Measurements from ENCODE around the gene BBS10.
"Not testable (repeated sequence)": the region's sequence is repeated elsewhere in the genome, so short reads cannot be mapped to it uniquely, and the experiment has no call there.

The BBS10 gene

GRCh38 chr12:76348079-76348901 is at the start of gene BBS10:
Gene BBS10 (minus strand): TSS chr12:76348415. CDS start chr12:76348358, 57 bp downstream.
- Histone ChIP-seq H3K9ac (ENCODE audit: low read length) (peak within 1 kb of the TSS; percentile 86), H3K27me3 (ENCODE audit: control insufficient read depth, insufficient read depth, low read length) (no peaks in the 10 kb centered on the region), H3K4me3 (ENCODE audit: low read depth, low read length) (peak within 1 kb of the TSS; percentile 93), H3K9me3 (ENCODE audit: control insufficient read depth, insufficient read depth, low read depth, low read length) (no peaks in the 10 kb centered on the region), H3K4me1 (ENCODE audit: control insufficient read depth, insufficient read depth, low read length) (peaks cover 5% of the 10 kb centered on the region; the same call in 1 of the 2 replicates), H3K36me3 (ENCODE audit: control insufficient read depth, insufficient read depth, low read length) (no peaks in the 10 kb centered on the region), H3K27ac (ENCODE audit: low read depth, low read length) (peak within 1 kb of the TSS; percentile 77)

DNA sequence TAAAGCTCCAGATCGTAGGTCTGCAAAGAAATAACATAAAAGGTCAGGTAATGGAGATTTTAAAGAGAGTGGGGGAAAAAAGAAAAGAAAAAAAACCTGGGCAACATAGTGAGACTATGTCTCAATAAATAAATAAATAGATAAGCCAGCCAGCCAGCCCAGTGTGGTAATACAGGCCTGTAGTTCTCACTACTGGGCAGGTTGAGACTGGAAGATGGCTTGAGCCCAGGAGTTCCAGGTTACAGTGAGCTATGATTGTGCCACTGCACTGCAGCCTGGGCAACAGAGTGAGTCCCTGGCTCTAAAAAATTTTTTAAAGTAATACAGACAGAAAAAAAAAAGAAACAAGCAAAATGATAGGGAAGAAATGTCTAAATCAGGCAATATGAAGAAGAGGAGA is 43.2 kb upstream of the BBS10 start:
- H3K9ac ChIP-seq (ENCODE audit: low read length) = no peak overlapping the region
- H3K27ac ChIP-seq (ENCODE audit: low read depth, low read length) = no peak overlapping the region
- no peak overlapping the region for H3K4me3 ChIP-seq (ENCODE audit: low read depth, low read length)
- H3K36me3 ChIP-seq (ENCODE audit: control insufficient read depth, insufficient read depth, low read length) = peaks cover 38% of the 10 kb centered on the region
- H3K27me3 ChIP-seq (ENCODE audit: control insufficient read depth, insufficient read depth, low read length) = no peaks in the 10 kb centered on the region
- no peaks in the 10 kb centered on the region for H3K4me1 ChIP-seq (ENCODE audit: control insufficient read depth, insufficient read depth, low read length)
- H3K9me3 ChIP-seq (ENCODE audit: control insufficient read depth, insufficient read depth, low read depth, low read length) = no peaks in the 10 kb centered on the region

DNA sequence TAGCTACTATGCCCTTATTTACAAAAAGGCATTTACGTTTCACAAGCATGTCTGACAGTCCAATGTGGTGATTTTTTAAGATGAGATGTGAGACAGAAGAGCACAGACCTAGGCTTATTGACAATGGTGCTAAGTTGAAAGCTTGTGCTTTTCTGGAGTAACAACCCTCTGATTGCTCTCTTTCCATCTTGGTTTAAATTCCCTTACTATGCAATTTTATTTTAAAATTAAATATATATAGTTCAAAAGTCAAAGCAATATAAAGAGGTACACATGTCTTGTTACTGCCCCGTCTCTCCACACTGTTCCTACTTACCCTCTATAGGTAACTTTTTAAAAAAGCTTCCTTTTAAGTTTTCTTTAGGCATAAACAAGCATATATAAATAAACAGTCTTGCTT is 39.4 kb upstream of the BBS10 start:
- Histone ChIP-seq H3K9me3 (ENCODE audit: control insufficient read depth, insufficient read depth, low read depth, low read length) (no peaks in the 10 kb centered on the region), H3K4me1 (ENCODE audit: control insufficient read depth, insufficient read depth, low read length) (no peaks in the 10 kb centered on the region), H3K27me3 (ENCODE audit: control insufficient read depth, insufficient read depth, low read length) (no peaks in the 10 kb centered on the region), H3K9ac (ENCODE audit: low read length) (no peak overlapping the region), H3K36me3 (ENCODE audit: control insufficient read depth, insufficient read depth, low read length) (peaks cover 43% of the 10 kb centered on the region), H3K4me3 (ENCODE audit: low read depth, low read length) (no peak overlapping the region), H3K27ac (ENCODE audit: low read depth, low read length) (no peak overlapping the region)

DNA sequence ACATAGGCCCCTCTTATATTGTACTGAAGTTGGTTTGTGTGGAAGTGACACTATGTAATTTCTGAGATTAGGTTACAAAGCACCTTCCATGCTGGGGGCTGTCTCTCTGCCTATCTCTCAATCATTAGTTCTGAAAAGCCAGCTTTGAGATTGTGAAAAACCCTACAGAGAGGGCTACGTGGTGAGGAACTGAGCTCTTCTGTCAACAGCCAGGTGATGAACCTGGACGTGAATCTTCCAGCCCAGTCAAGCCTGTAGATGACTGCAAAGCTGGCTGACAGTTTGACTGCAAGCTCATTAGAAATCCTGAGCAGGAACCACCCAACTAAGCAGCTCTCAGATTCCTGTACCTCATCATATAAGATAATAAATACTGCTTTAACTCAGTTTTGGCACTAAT is 36.3 kb upstream of the BBS10 start:
- Histone ChIP-seq H3K9me3 (ENCODE audit: control insufficient read depth, insufficient read depth, low read depth, low read length) (no peaks in the 10 kb centered on the region), H3K27me3 (ENCODE audit: control insufficient read depth, insufficient read depth, low read length) (no peaks in the 10 kb centered on the region), H3K4me1 (ENCODE audit: control insufficient read depth, insufficient read depth, low read length) (no peaks in the 10 kb centered on the region), H3K27ac (ENCODE audit: low read depth, low read length) (no peak overlapping the region), H3K9ac (ENCODE audit: low read length) (no peak overlapping the region), H3K4me3 (ENCODE audit: low read depth, low read length) (no peak overlapping the region), H3K36me3 (ENCODE audit: control insufficient read depth, insufficient read depth, low read length) (peaks cover 27% of the 10 kb centered on the region)

- peaks cover 21% of the 10 kb centered on the region for H3K36me3 ChIP-seq (ENCODE audit: control insufficient read depth, insufficient read depth, low read length)
- H3K27me3 ChIP-seq (ENCODE audit: control insufficient read depth, insufficient read depth, low read length) = no peaks in the 10 kb centered on the region
Observed at GRCh38 chr12:76383988-76384387, 35.8 kb upstream of the BBS10 start.

GRCh38 chr12:76379261-76379660 is 31.0 kb upstream of the BBS10 start:
- Histone ChIP-seq H3K36me3 (ENCODE audit: control insufficient read depth, insufficient read depth, low read length) (peaks cover 41% of the 10 kb centered on the region), H3K27me3 (ENCODE audit: control insufficient read depth, insufficient read depth, low read length) (no peaks in the 10 kb centered on the region), H3K4me1 (ENCODE audit: control insufficient read depth, insufficient read depth, low read length) (no peaks in the 10 kb centered on the region), H3K4me3 (ENCODE audit: low read depth, low read length) (no peak overlapping the region), H3K27ac (ENCODE audit: low read depth, low read length) (no peak overlapping the region), H3K9ac (ENCODE audit: low read length) (no peak overlapping the region), H3K9me3 (ENCODE audit: control insufficient read depth, insufficient read depth, low read depth, low read length) (no peaks in the 10 kb centered on the region)

More at GRCh38 chr12:76383988-76384387, 35.8 kb upstream of the BBS10 start:
- no peak overlapping the region for H3K4me3 ChIP-seq (ENCODE audit: low read depth, low read length)
- H3K9ac ChIP-seq (ENCODE audit: low read length) = no peak overlapping the region
- H3K9me3 ChIP-seq (ENCODE audit: control insufficient read depth, insufficient read depth, low read depth, low read length) = no peaks in the 10 kb centered on the region
- no peak overlapping the region for H3K27ac ChIP-seq (ENCODE audit: low read depth, low read length)
- H3K4me1 ChIP-seq (ENCODE audit: control insufficient read depth, insufficient read depth, low read length) = no peaks in the 10 kb centered on the region

DNA sequence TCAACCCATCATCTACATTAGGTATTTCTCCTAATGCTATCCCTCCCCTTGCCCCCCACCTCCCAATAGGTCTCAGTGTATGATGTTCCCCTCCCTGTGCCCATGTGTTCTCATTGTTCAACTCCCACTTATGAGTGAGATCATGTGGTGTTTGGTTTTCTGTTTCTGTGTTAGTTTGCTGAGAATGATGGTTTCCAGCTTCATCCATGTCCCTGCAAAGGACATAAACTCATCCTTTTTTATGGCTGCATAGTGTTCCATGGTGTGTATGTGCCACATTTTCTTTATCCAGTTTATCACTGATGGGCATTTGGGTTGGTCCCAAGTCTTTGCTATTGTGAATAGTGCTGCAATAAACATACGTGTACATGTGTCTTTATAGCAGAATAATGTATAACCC is 28.7 kb upstream of the BBS10 start:
- H3K36me3 ChIP-seq (ENCODE audit: control insufficient read depth, insufficient read depth, low read length) = peaks cover 43% of the 10 kb centered on the region
- not testable (repeated sequence) for H3K9ac ChIP-seq (ENCODE audit: low read length); H3K27me3 ChIP-seq (ENCODE audit: control insufficient read depth, insufficient read depth, low read length); H3K9me3 ChIP-seq (ENCODE audit: control insufficient read depth, insufficient read depth, low read depth, low read length); H3K27ac ChIP-seq (ENCODE audit: low read depth, low read length); H3K4me3 ChIP-seq (ENCODE audit: low read depth, low read length); H3K4me1 ChIP-seq (ENCODE audit: control insufficient read depth, insufficient read depth, low read length)

- H3K4me3 ChIP-seq (ENCODE audit: low read depth, low read length) = no peak overlapping the region
- H3K27me3 ChIP-seq (ENCODE audit: control insufficient read depth, insufficient read depth, low read length) = no peaks in the 10 kb centered on the region
- no peaks in the 10 kb centered on the region for H3K9me3 ChIP-seq (ENCODE audit: control insufficient read depth, insufficient read depth, low read depth, low read length)
- no peaks in the 10 kb centered on the region for H3K4me1 ChIP-seq (ENCODE audit: control insufficient read depth, insufficient read depth, low read length)
- H3K36me3 ChIP-seq (ENCODE audit: control insufficient read depth, insufficient read depth, low read length) = peaks cover 43% of the 10 kb centered on the region
- H3K27ac ChIP-seq (ENCODE audit: low read depth, low read length) = no peak overlapping the region
- no peak overlapping the region for H3K9ac ChIP-seq (ENCODE audit: low read length)
Observed at GRCh38 chr12:76375939-76376338, 27.7 kb upstream of the BBS10 start.

GRCh38 chr12:76375470-76375869 is 27.3 kb upstream of the BBS10 start:
- H3K36me3 ChIP-seq (ENCODE audit: control insufficient read depth, insufficient read depth, low read length) = peaks cover 45% of the 10 kb centered on the region
- H3K9ac ChIP-seq (ENCODE audit: low read length) = no peak overlapping the region
- no peak overlapping the region for H3K27ac ChIP-seq (ENCODE audit: low read depth, low read length)
- no peaks in the 10 kb centered on the region for H3K27me3 ChIP-seq (ENCODE audit: control insufficient read depth, insufficient read depth, low read length)
- no peaks in the 10 kb centered on the region for H3K4me1 ChIP-seq (ENCODE audit: control insufficient read depth, insufficient read depth, low read length)
- H3K4me3 ChIP-seq (ENCODE audit: low read depth, low read length) = no peak overlapping the region
- no peaks in the 10 kb centered on the region for H3K9me3 ChIP-seq (ENCODE audit: control insufficient read depth, insufficient read depth, low read depth, low read length)

- Histone ChIP-seq H3K4me1 (ENCODE audit: control insufficient read depth, insufficient read depth, low read length) (no peaks in the 10 kb centered on the region), H3K27me3 (ENCODE audit: control insufficient read depth, insufficient read depth, low read length) (no peaks in the 10 kb centered on the region), H3K4me3 (ENCODE audit: low read depth, low read length) (no peak overlapping the region), H3K9ac (ENCODE audit: low read length) (no peak overlapping the region), H3K36me3 (ENCODE audit: control insufficient read depth, insufficient read depth, low read length) (peaks cover 55% of the 10 kb centered on the region), H3K9me3 (ENCODE audit: control insufficient read depth, insufficient read depth, low read depth, low read length) (no peaks in the 10 kb centered on the region), H3K27ac (ENCODE audit: low read depth, low read length) (no peak overlapping the region)
Observed at GRCh38 chr12:76374386-76375020, 26.3 kb upstream of the BBS10 start.

DNA sequence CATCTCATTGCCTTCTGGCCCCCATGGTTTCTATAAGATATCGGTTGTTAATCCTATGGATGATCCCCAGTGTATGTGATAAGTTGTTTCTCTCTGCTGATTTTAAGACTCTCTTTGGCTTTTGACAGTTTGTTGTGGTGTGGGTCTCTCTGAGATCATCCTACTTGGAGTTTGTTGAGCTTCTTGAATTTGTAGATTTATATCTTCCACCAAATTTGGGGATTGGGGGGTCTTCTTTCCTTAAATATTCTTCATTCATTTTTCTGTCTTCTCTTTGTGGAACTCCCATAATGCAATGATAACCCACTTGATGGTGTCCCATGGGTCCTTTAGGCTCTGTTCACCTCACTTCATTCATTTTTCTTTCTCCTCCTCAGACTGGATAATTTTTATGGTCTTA is 20.0 kb upstream of the BBS10 start:
- Histone ChIP-seq H3K9ac (ENCODE audit: low read length) (no peak overlapping the region), H3K4me3 (ENCODE audit: low read depth, low read length) (no peak overlapping the region), H3K27ac (ENCODE audit: low read depth, low read length) (no peak overlapping the region), H3K9me3 (ENCODE audit: control insufficient read depth, insufficient read depth, low read depth, low read length) (no peaks in the 10 kb centered on the region), H3K4me1 (ENCODE audit: control insufficient read depth, insufficient read depth, low read length) (no peaks in the 10 kb centered on the region), H3K27me3 (ENCODE audit: control insufficient read depth, insufficient read depth, low read length) (no peaks in the 10 kb centered on the region), H3K36me3 (ENCODE audit: control insufficient read depth, insufficient read depth, low read length) (peaks cover 49% of the 10 kb centered on the region)

Data from HUES6 (cell line).